ENCODE results near the gene ZNF324. TPM values are rescaled to one million over a fixed set of nuclear protein-coding genes. Genes with fewer than 3 reads are reported as not detected.

Gene ZNF324
- total and polyA plus RNA-seq, 2 of the 8 experiments (the other 6 are each of a cell fraction or from before 2014, with no cell fraction given), result 5.1 to 5.8 TPM

- Histone ChIP-seq H2AK5ac (ENCODE audit: low read depth, low read length) (no peak overlapping the region), H3K23me2 (ENCODE audit: low read depth, low read length) (peaks cover 14% of the 10 kb centered on the region), H3K36me3 (ENCODE audit: control insufficient read depth in 2 of 4, insufficient read depth in 4 of 4, low read length in 3 of 4) (peaks cover 0 to 2% (median 0%) of the 10 kb centered on the region in 4 experiments; a peak in 2 of 8 replicates), H3K4me2 (ENCODE audit: insufficient read depth in 1 of 2, low read depth in 2 of 2, low read length in 2 of 2) (no peak overlapping the region), H3K14ac (ENCODE audit: insufficient read length) (no peak overlapping the region), H3K4ac (replicated peaks; ENCODE audit: insufficient read length, low read depth, low read length) (no peak overlapping the region), H3K4me1 (replicated peaks in 1 of 4; ENCODE audit: control insufficient read depth in 3 of 4, insufficient read depth in 4 of 4, low read length in 3 of 4) (peaks cover 0 to 6% (median 5%) of the 10 kb centered on the region in 4 experiments; a peak in 6 of 7 replicates), H2BK20ac (ENCODE audit: low read length) (no peak overlapping the region), H3K9ac (replicated peaks in 1 of 4; ENCODE audit: extremely low read depth in 1 of 4, low read depth in 3 of 4, low read length in 3 of 4) (no peak overlapping the region), H2AFZ (ENCODE audit: low read length) (no peak overlapping the region), H2BK120ac (replicated peaks; ENCODE audit: low read depth, low read length) (no peak overlapping the region), H4K8ac (ENCODE audit: extremely low read depth, insufficient read depth, low read length) (no peak overlapping the region), H3K9me3 (ENCODE audit: insufficient read depth in 2 of 2, low read depth in 1 of 2, low read length in 1 of 2) (no peaks in the 10 kb centered on the region), H3K23ac (ENCODE audit: insufficient read length) (no peak overlapping the region), H3K79me2 (ENCODE audit: control insufficient read depth in 1 of 2, insufficient read depth in 2 of 2, low read length in 2 of 2) (no peaks in the 10 kb centered on the region), H3K79me1 (ENCODE audit: low read depth, low read length) (no peaks in the 10 kb centered on the region), H3K27ac (ENCODE audit: low read depth, low read length) (no peak overlapping the region), H3K56ac (replicated peaks; ENCODE audit: insufficient read length, low read depth, low read length) (no peak overlapping the region), H2BK5ac (ENCODE audit: low read depth, low read length) (no peak overlapping the region; the same call in 1 of the 2 replicates), H3K4me3 (ENCODE audit: extremely low read depth in 1 of 4, insufficient read depth in 2 of 4, low read depth in 3 of 4, low read length in 4 of 4) (no peak overlapping the region), H4K91ac (replicated peaks; ENCODE audit: insufficient read length, low read length) (no peak overlapping the region), H2BK15ac (ENCODE audit: low read length) (no peak overlapping the region), H4K5ac (ENCODE audit: insufficient read length, low read depth, low read length) (no peak overlapping the region), H2BK12ac (ENCODE audit: low read depth, low read length) (0 out of 2 replicates have a peak overlapping the region, but pooled peaks have one; percentile 39), H3K27me3 (replicated peaks in 1 of 4; ENCODE audit: control insufficient read depth in 3 of 4, extremely low read depth in 1 of 4, insufficient read depth in 3 of 4, low read length in 3 of 4) (peaks cover 0 to 3% (median 0%) of the 10 kb centered on the region in 4 experiments; a peak in 3 of 7 replicates), H4K20me1 (replicated peaks in 1 of 2; ENCODE audit: control insufficient read depth in 1 of 2, insufficient read depth in 2 of 2, low read length in 2 of 2) (peaks cover 1 to 4% of the 10 kb centered on the region in 2 experiments), H3K18ac (ENCODE audit: extremely low read depth, low read length) (no peak overlapping the region)
- 100% methylated on average over 1 of the region's 1 CpG; no CpG with 5 or more reads in 1 of the 2 experiments for WGBS, 2 experiments (ENCODE audit: extremely low coverage in 1 of 2, insufficient coverage in 1 of 2, insufficient read length in 1 of 2, insufficient replicate concordance in 2 of 2, low coverage in 1 of 2, low lambda C conversion rate in 2 of 2, missing lambda C conversion rate in 1 of 2)
- TF ChIP-seq TAF1 (IDR thresholded peaks at IDR 0.05; ENCODE audit: low read depth, low read length), result no peak
- TF ChIP-seq SUZ12 (IDR thresholded peaks at IDR 0.05; ENCODE audit: low read length), result no peak
- DNase-seq (ENCODE audit: low read depth in 1 of 2, low spot score in 2 of 2), result no peak
- CTCF ChIA-PET (ENCODE audit: partially characterized antibody), result interaction anchor here (0.6 to 1.6 kb wide), 3 partner anchors 9 to 60 kb away, joined by 3 to 7 read pairs (median 4); partner anchors contain the start of gene ZBTB45
- POLR2A ChIA-PET (ENCODE audit: partially characterized antibody), result interaction anchor here (1.0 to 3.0 kb wide), 6 partner anchors 8 to 95 kb away, joined by 3 to 14 read pairs (median 3); partner anchors contain the start of genes MZF1 and ZBTB45
- FAIRE-seq, result no peak
Measured at GRCh38 chr19:58477871-58478270, 11.0 kb downstream of the ZNF324 start.
